Panc1 (cell line): Measurements from ENCODE around the gene GPA33. TPM values are rescaled to one million over a fixed set of nuclear protein-coding genes. Genes with fewer than 3 reads are reported as not detected.

ENCODE experiments used
- ATAC-seq: fragments of 200-7000 bp; cut with Tn5 transposase; 2 replicates; pipeline ENCODE4 v1.9.1; 2020; ENCODE audit warnings: mild to moderate bottlenecking, moderate library complexity
- Bru-seq: library from RNA; stranded (reverse); fragments of 400-500 nt; gene quantifications from one replicate; lab custom pipeline; 2021; lab: Mats Ljungman, UMichigan
- BruChase-seq, 2 experiments: library from RNA; stranded (reverse); fragments of 400-500 nt; gene quantifications; one replicate each; lab custom pipeline; 2021; lab: Mats Ljungman, UMichigan
- BruUV-seq: library from RNA; stranded (reverse); fragments of 400-500 nt; replicated peaks from 2 replicates; lab custom pipeline; 2021; lab: Mats Ljungman, UMichigan
- CTCF ChIA-PET: fragments of 300-600 bp; sonication (Branson Sonifier 250); formaldehyde crosslinking; loops from one replicate; lab custom pipeline; 2022; ENCODE audit warnings: antibody characterized with exemption; lab: Charles Lee
- POLR2A ChIA-PET: fragments of 300-600 bp; sonication (Branson Sonifier 250); formaldehyde crosslinking; loops from one replicate; lab custom pipeline; 2022; ENCODE audit warnings: antibody characterized with exemption; lab: Charles Lee
- DNase-seq: peaks from one replicate; pipeline ENCODE4 v3.0.0-alpha.2; 2010; ENCODE audit warnings: low read depth, low spot score
- H3K27ac ChIP-seq: 2 replicates; pipeline ENCODE4 v1.5.1; 2011; ENCODE audit warnings: mild to moderate bottlenecking, low read length, inconsistent platforms
- H3K27me3 ChIP-seq: fragments of 200-500 bp; sonication (Bioruptor generic); 2 replicates; pipeline ENCODE4 v1.6.0; 2014; ENCODE audit warnings: low read length, inconsistent platforms; ENCODE audit not compliant: control insufficient read depth, insufficient read depth
- H3K36me3 ChIP-seq: fragments of 200-500 bp; sonication (Bioruptor generic); 2 replicates; pipeline ENCODE4 v1.5.1; 2014; ENCODE audit warnings: inconsistent platforms, mild to moderate bottlenecking, low read length, moderate library complexity; ENCODE audit not compliant: control insufficient read depth, insufficient read depth
- H3K4me1 ChIP-seq: 2 replicates; pipeline ENCODE4 v1.5.1; 2011; ENCODE audit warnings: inconsistent platforms, mild to moderate bottlenecking, low read length, moderate library complexity; ENCODE audit not compliant: control insufficient read depth, insufficient read depth
- H3K4me3 ChIP-seq, 2 experiments: 2 replicates each; pipeline ENCODE4 v1.5.1; 2011 to 2012; ENCODE audit warnings: low read depth in 2 of 2, low read length in 2 of 2, mild to moderate bottlenecking in 2 of 2, inconsistent platforms in 1 of 2, moderate library complexity in 1 of 2
- H3K9me3 ChIP-seq: fragments of 200-500 bp; sonication (Bioruptor generic); 2 replicates; pipeline ENCODE4 v1.5.1; 2014; ENCODE audit warnings: low read depth, mild to moderate bottlenecking, inconsistent platforms, low read length, moderate library complexity; ENCODE audit not compliant: control insufficient read depth, insufficient read depth
- POLR2AphosphoS5 ChIP-seq: IDR thresholded peaks from 2 replicates; pipeline ENCODE4 v1.6.1; 2012; ENCODE audit warnings: mild to moderate bottlenecking, low read depth, low read length, moderate library complexity
- REST ChIP-seq, 2 experiments: IDR thresholded peaks; 2 replicates each; pipeline ENCODE4 v1.6.1; 2011 to 2012; ENCODE audit warnings: low read depth in 2 of 2, control low read depth in 1 of 2, low read length in 1 of 2, mild to moderate bottlenecking in 1 of 2, moderate library complexity in 1 of 2; ENCODE audit not compliant: insufficient read depth in 1 of 2
- SIN3A ChIP-seq: IDR thresholded peaks from 2 replicates; pipeline ENCODE4 v1.6.1; 2012; ENCODE audit warnings: low read depth, mild to moderate bottlenecking, low read length, moderate library complexity, borderline replicate concordance; ENCODE audit not compliant: insufficient read depth
- TCF7L2 ChIP-seq: IDR thresholded peaks from 2 replicates; pipeline ENCODE4 v1.6.1; 2011; ENCODE audit warnings: mild to moderate bottlenecking, low read depth, low read length, inconsistent platforms
- in situ Hi-C: cut with HindIII; loops from 2 replicates; pipeline ENCODE4 v1.10.0; 2016; ENCODE audit warnings: low sequenced_read_pairs, low pct_unique_long_range_greater_than_20kb
- intact Hi-C: fragments of 100-400 bp; cut with micrococcal nuclease; formaldehyde crosslinking; loops from one replicate; pipeline ENCODE4 v1.10.0; 2022; ENCODE audit not compliant: unreplicated experiment
- long read RNA-seq: library from polyadenylated mRNA; unstranded; transcript quantifications from one replicate; pipeline ENCODE4 v2.0.0, GENCODE V29; 2021; ENCODE audit not compliant: unreplicated experiment
- polyA plus RNA-seq: library from polyadenylated mRNA; unstranded; fragments of >200 nt; gene quantifications from one replicate; pipeline ENCODE4 v1.2.1, GENCODE V29; 2012; ENCODE audit warnings: missing spikeins; ENCODE audit not compliant: insufficient read length
- total RNA-seq: library from RNA; stranded (reverse); gene quantifications from one replicate; pipeline ENCODE4 v1.2.1, GENCODE V29; 2021; ENCODE audit not compliant: unreplicated experiment
- TF ChIP-seq, protein P1 (sequence below): fragments of 450-650 bp; IDR thresholded peaks from 2 replicates; pipeline ENCODE4 v1.5.1; 2017; ENCODE audit warnings: mild to moderate bottlenecking

The GPA33 gene
- total RNA-seq = 0.18 TPM
- polyA plus RNA-seq = not detected
- Bru-seq, nascent RNA = not detected
- BruChase-seq, experiment 1, labeled RNA remaining after a 2-hour chase = not detected
- percentile 3 among the genes with signal in this experiment for BruChase-seq, experiment 2, labeled RNA remaining after a 6-hour chase
- long read RNA-seq = 0 reads

GRCh38 chr1:167090314-167090942 is at the start of gene GPA33:
GPA33 (minus strand) TSS chr1:167090377; CDS start chr1:167090287, 90 bp downstream.
- no peak within 1 kb of the TSS for H3K4me3 ChIP-seq
- ATAC-seq (no peak), DNase-seq (no peak)
- POLR2A ChIA-PET = no interaction called here
- no peak within 1 kb of the TSS for H3K27ac ChIP-seq
- in situ Hi-C loops (no loop called here), intact Hi-C loops (no loop called here)
- H3K27me3 ChIP-seq = no peaks in the 10 kb centered on the region
- CTCF ChIA-PET = no interaction called here
- H3K36me3 ChIP-seq = no peaks in the 10 kb centered on the region
- H3K9me3 ChIP-seq = no peaks in the 10 kb centered on the region
- no peak for TF ChIP-seq REST (IDR thresholded peaks at IDR 0.05; ENCODE audit: insufficient read depth in 1 of 2, low read depth in 2 of 2, low read length in 1 of 2)
- TF ChIP-seq POLR2AphosphoS5 = no peak
- no peak for TF ChIP-seq TCF7L2
- TF ChIP-seq, protein P1, sequence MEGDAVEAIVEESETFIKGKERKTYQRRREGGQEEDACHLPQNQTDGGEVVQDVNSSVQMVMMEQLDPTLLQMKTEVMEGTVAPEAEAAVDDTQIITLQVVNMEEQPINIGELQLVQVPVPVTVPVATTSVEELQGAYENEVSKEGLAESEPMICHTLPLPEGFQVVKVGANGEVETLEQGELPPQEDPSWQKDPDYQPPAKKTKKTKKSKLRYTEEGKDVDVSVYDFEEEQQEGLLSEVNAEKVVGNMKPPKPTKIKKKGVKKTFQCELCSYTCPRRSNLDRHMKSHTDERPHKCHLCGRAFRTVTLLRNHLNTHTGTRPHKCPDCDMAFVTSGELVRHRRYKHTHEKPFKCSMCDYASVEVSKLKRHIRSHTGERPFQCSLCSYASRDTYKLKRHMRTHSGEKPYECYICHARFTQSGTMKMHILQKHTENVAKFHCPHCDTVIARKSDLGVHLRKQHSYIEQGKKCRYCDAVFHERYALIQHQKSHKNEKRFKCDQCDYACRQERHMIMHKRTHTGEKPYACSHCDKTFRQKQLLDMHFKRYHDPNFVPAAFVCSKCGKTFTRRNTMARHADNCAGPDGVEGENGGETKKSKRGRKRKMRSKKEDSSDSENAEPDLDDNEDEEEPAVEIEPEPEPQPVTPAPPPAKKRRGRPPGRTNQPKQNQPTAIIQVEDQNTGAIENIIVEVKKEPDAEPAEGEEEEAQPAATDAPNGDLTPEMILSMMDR = no peak
- TF ChIP-seq SIN3A = no peak
- BruUV-seq = no TSS peak
- no peaks in the 10 kb centered on the region for H3K4me1 ChIP-seq

DNA sequence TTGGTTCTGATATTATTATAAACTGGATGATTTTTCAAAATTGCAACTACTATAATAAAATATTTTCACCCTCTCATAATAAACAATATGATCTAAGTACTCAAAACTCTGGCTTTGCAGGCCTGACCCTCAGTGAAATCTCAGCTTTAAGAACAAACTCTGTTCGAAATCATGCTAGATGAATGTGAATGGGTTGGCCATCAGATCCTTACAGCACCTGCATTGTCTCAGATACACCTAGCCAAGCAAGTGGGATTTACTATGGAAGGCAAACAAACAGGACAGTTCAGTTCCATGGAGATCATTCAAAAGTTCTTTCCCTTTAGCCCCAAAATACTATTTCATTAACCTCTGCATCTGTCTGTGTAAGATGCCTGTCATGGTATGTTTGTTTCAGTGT is 48.5 kb upstream of the GPA33 start:
- intact Hi-C loops = no loop called here
- POLR2A ChIA-PET = no interaction called here
- no peak for ATAC-seq

More for the DNA sequence above, 48.5 kb upstream of the GPA33 start:
- Histone ChIP-seq H3K9me3 (no peaks in the 10 kb centered on the region), H3K4me3 (no peak overlapping the region), H3K27me3 (peaks cover under 1% of the 10 kb centered on the region), H3K36me3 (no peaks in the 10 kb centered on the region), H3K27ac (no peak overlapping the region), H3K4me1 (no peaks in the 10 kb centered on the region)
- in situ Hi-C loops = no loop called here
- no peak for DNase-seq
- TF ChIP-seq SIN3A (no peak), POLR2AphosphoS5 (no peak), REST (IDR thresholded peaks at IDR 0.05; ENCODE audit: insufficient read depth in 1 of 2, low read depth in 2 of 2, low read length in 1 of 2) (no peak), TCF7L2 (no peak)
- TF ChIP-seq, protein P1 = no peak
- no TSS peak for BruUV-seq
- CTCF ChIA-PET = no interaction called here
